ENCODE results near the gene ATP11C.
"Not testable (repeated sequence)": the region's sequence is repeated elsewhere in the genome, so short reads cannot be mapped to it uniquely, and the experiment has no call there.

ATP11C gene

GRCh38 chrX:139856826-139857225 lies 76.0 kb downstream of the ATP11C start:
- not testable (repeated sequence) for DNase-seq (ENCODE audit: low read depth)

DNA sequence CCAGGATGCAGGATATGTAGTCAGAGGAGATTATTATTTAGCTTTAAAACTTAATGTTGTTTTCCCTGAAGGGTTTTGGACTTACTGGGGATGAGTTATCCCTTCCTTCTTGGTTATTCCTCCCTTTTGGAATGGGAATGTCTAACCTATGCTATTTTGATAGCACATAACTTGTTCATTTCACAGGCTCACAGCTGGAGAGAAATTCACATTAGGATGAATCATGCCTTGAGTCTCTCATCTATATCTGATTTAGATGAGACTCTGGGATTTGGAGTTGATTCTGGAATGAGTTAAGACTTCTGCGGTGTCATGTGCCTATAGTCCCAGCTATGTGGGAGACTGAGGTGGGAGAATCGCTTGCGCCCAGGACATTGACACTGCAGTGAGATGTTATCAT lies 81.1 kb downstream of the ATP11C start:
- no peak for DNase-seq (ENCODE audit: low read depth)

DNA sequence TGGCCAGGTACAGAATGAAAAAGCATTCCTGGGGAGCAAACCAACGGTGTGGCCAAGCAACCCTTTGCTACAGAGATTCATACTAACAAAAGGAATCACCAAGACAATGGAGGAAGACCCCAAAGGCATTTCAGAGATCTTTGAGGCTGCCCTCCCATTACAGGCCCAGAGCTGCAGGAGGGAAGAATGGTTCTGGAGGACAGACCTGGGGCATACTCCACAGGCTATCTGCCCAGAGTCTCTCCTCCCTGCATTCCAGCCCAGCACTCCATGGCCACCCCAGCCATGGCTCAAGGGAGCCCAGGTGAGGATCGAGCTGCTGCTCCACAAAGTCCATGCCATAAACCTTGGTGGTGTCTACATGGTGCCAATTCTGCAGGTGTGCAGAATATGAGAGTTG lies 81.9 kb downstream of the ATP11C start:
- DNase-seq (ENCODE audit: low read depth) = no peak

GRCh38 chrX:139844884-139845283 lies 88.0 kb downstream of the ATP11C start:
- no peak for DNase-seq (ENCODE audit: low read depth)

- no peak for DNase-seq (ENCODE audit: low read depth)
Observed at GRCh38 chrX:139844163-139844562, 88.7 kb downstream of the ATP11C start.

DNA sequence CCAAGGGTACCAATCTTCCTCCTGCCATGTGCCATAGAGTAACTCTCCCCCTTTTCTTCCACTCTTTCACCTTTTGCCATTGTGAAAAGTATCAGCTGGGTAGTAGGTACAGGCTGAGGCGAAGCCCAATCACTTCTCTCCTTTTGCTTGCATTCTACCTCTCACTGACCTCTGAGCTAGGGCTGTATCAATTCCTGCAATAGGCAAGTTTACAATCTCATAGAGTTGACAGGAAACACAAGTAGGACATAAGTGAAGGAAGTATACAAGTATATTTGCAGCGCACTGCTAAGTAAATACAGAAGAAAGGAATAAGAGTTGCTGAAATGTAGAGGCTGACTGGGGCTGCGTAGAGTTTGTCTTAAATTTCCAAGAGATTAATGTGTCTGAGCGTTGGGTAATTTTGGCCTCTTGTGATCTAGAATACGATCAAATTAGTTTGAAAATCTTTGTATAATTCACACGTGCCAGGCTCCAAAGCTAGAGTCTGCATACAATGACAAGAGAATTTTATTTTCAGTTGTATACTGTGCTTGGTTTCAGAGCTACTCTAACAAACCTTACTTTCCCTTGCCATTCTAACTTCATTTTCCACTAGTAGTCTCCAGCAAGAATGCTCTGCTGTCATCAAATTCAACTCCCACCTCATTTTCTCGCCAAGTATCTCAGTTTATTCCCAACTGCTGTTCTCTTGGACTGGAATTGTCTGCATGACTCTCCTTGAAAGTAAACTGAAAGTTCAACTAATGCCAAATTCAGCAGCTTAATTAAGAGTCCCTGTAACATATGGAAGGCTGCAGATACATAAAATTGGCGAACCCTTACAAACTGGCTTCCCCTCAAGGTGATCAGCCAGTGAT lies 90.3 kb downstream of the ATP11C start:
- no peak for DNase-seq (ENCODE audit: low read depth)

DNA sequence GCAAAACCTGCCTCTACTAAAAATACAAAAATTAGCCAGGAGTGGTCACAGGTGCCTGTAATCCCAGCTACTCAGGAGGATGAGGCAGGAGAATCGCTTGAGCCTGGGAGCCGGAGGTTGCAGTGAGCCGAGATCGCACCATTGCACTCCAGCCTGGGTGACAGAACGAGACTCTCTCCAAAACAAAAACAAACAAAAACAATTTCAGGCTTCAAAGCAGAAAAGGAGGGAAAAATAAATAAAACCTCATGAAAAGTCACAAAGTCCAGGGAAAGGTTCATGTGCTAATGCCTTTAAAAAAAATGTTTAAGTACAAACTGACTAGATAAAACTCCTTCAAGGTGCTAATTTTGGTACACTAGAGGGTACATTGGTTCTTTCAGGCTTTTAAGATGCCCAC lies 96.5 kb downstream of the ATP11C start:
- DNase-seq (ENCODE audit: low read depth) = not testable (repeated sequence)

GRCh38 chrX:139834879-139835278 lies 98.0 kb downstream of the ATP11C start:
- DNase-seq (ENCODE audit: low read depth) = no peak

GRCh38 chrX:139832718-139833309 lies 100.0 kb downstream of the ATP11C start:
- DNase-seq (ENCODE audit: low read depth) = no peak

GRCh38 chrX:139831675-139832456 lies 101.0 kb downstream of the ATP11C start:
- DNase-seq (ENCODE audit: low read depth) = no peak

DNA sequence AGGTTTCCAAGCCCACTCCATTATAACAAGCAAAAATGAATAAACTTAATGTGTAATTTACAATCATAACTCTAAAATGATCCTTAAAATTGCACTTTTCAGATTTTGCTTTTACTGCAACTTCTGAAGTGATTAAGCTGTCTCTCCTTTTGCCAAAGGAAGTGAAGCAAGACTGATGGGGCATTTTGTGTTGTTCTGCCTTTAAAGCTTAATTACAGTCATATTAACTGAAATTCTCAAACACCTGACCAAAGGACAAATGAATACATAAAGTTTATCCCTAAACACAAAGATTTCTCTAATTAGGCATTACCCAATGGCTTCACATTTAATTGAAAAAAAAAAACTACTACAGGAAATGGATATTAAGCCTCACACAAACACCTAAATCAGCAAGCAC lies 101.8 kb downstream of the ATP11C start:
- no peak for DNase-seq (ENCODE audit: low read depth)

GRCh38 chrX:139828830-139829229 lies 104.0 kb downstream of the ATP11C start:
- no peak for DNase-seq (ENCODE audit: low read depth)

DNA sequence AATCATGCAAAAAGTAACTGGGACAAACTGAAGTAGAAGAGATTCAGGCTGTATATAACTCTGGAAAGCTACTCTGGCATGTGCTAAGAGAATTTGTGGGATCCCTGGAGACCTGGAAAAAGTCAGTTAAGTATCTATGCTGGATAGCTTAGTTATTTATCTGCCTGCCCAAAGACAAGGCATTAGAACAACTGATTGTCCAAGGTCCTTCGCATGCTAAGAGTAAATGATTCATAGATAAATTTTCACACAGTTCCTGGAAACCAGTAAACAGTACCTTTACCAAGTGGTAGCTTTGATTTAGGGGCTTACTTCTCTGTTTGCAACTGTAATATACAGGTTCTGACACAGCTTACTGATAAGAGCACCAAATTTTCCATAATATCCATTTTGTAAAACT lies 104.8 kb downstream of the ATP11C start:
- DNase-seq (ENCODE audit: low read depth) = no peak

- DNase-seq (ENCODE audit: low read depth) = no peak
Observed at GRCh38 chrX:139826065-139827044, 106.5 kb downstream of the ATP11C start.

DNA sequence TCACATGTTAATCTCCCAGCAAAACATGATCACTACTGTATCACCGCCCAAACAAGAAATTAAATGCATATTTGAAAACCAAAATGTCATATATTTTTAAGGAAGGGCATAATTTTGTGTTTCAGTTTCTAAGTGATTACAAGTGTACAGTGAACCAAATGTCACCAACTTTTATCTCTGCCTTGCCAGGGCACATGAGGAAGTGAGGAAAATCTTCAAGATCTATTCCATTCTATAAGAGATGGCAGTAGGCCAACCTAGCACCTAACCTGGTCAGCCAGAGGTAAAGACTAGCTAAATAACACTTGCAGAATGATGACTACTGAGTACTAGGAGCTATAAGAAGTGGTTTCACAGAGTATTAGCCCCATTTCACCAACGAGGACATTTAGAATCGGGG lies 107.2 kb downstream of the ATP11C start:
- no peak for DNase-seq (ENCODE audit: low read depth)

DNA sequence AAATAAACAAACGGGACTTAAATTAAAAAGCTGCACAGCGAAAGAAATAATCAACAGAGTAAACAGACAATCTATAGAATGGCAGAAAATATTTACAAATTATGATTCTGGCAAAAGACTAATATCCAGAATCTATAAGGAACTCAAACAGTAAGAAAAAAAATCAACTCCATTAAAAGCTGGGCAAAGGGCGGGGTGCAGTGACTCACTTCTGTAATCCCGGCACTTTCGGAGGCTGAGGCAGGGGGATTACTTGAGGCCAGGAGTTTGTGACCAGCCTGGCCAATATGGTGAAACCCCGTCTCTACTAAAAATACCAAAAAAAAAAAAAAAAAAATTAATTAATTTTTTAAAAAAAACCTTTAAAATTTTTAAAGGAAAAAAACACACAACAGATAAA lies 109.0 kb downstream of the ATP11C start:
- no peak for DNase-seq (ENCODE audit: low read depth)

DNA sequence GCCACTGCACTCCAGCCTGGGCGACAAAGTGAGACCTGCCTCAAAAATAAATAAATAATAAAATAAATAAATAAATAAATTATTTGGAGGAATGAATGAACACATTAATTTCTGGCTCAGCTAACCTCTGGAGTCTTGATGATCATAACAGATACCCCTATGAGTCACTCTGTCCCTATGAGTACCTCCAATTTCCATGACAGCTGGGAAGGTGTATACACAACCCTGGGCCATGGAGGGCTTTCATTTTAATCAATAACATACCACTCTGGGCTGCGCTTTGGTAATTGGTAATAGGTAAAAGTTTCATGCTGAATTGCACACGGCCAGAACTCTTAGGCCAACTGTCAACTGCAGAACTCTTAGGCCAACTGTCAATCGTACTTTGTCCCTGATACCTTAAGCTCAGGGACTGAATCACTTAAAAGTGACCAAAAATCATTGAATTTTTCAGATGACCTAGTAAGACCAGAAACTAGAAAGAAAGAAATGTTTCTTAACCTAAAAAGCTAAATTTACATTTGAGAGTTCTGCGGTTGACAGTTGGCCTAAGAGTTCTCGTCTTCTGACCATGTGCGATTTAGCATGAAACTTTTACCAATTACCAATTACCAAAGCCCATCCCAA lies 112.4 kb downstream of the ATP11C start:
- no peak for DNase-seq (ENCODE audit: low read depth)

DNA sequence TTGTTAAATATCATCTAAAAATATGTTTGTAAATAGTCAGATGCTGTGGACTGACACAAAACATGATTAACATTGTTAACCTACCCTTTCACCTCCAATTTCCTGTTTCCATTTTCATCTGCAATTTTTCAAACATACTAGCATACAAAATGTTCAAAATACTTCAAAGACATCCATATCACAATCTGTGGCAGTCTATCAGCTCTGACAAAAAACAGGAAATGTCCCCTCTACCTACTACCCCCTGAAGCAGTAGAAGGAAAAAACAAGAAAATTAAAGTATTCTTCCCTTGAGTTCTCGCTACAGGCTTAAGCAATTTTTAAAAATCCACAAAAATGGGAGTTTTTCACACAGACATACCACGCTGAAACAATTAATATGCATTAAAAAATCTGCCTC lies 116.6 kb downstream of the ATP11C start:
- DNase-seq (ENCODE audit: low read depth) = no peak

- DNase-seq (ENCODE audit: low read depth) = no peak
Observed at GRCh38 chrX:139815771-139816170, 117.1 kb downstream of the ATP11C start.

- DNase-seq (ENCODE audit: low read depth) = no peak
Observed at GRCh38 chrX:139811942-139812629, 120.8 kb downstream of the ATP11C start.

DNA sequence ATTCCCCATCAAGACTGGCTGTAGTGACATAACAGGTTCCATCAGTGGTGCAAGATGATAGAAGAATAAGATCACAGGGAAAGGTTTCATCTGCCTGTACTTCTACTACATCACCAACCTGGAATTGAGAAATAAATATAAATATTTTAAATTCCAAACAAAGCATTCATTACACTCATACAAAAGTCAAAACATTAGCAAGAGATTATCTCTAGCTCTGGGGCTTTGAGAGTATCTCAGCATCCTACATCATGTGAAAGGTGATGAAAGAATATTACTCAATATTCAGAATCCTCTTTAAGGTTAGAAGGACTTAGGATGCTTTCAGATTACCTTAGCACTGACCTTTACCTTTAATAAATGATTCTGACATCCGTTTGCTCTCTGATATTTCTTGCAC lies 128.4 kb downstream of the ATP11C start:
- DNase-seq (ENCODE audit: low read depth) = no peak

Data from CMK (cell line).